ENCODE data around the gene ARID3C.

DNA sequence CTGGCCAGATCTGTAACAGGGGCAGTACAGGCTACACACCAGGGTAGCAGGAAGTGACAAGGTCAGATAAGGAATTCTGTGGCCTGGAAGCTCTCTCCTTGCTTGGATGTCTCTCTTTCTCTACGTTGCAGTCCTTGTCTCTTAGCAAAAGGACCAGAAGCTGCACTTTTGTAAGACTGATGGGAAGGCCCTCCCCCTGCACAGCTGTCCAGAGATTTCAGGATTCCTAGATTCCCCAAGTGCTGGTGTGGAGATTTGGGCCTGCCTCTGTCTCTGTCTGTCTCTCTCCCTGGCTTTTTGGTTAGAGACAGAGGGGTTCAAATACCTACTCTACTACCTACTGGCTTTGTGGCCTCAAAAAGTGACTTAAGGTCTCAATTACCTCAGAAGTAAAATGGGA is 29.3 kb downstream of the ARID3C start:
- TF ChIP-seq, protein P1, sequence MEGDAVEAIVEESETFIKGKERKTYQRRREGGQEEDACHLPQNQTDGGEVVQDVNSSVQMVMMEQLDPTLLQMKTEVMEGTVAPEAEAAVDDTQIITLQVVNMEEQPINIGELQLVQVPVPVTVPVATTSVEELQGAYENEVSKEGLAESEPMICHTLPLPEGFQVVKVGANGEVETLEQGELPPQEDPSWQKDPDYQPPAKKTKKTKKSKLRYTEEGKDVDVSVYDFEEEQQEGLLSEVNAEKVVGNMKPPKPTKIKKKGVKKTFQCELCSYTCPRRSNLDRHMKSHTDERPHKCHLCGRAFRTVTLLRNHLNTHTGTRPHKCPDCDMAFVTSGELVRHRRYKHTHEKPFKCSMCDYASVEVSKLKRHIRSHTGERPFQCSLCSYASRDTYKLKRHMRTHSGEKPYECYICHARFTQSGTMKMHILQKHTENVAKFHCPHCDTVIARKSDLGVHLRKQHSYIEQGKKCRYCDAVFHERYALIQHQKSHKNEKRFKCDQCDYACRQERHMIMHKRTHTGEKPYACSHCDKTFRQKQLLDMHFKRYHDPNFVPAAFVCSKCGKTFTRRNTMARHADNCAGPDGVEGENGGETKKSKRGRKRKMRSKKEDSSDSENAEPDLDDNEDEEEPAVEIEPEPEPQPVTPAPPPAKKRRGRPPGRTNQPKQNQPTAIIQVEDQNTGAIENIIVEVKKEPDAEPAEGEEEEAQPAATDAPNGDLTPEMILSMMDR (IDR thresholded peaks at IDR 0.05) = no peak
- TF ChIP-seq POLR2A (IDR thresholded peaks at IDR 0.05) = no peak
